ENCODE data around the gene MYL11.
A peak's percentile ranks its signal among the peaks of the same experiment; 100 is the strongest.

MYL11 gene

GRCh38 chr16:30382111-30382881 is 7.7 kb downstream of the MYL11 start, which contains the start of gene SEPTIN1:
Gene SEPTIN1, minus strand, starts transcription at chr16:30382561. Its CDS starts 19 bp downstream, at chr16:30382542.
- H3K36me3 ChIP-seq (ENCODE audit: low read length), result no peaks in the 10 kb centered on the region
- H3K9me3 ChIP-seq (ENCODE audit: insufficient read depth, low read length), result no peaks in the 10 kb centered on the region
- peak within 1 kb of the TSS; percentile 66 for H3K4me3 ChIP-seq (ENCODE audit: insufficient read depth, low read length, poor library complexity, severe bottlenecking)
- H3F3A ChIP-seq (ENCODE audit: insufficient read depth), result peaks cover 19% of the 10 kb centered on the region
- peak within 1 kb of the TSS; percentile 36 for H2AFZ ChIP-seq (ENCODE audit: low read depth, low read length, severe bottlenecking)
- H3K9me2 ChIP-seq (replicated peaks; ENCODE audit: insufficient read depth, low read length), result no peaks in the 10 kb centered on the region
- H3K4me2 ChIP-seq (ENCODE audit: low read depth, low read length, poor library complexity, severe bottlenecking), result peak within 1 kb of the TSS; percentile 96
- H3K27me3 ChIP-seq (ENCODE audit: low read length), result no peaks in the 10 kb centered on the region
- TF ChIP-seq EZH2phosphoT487 (conservative IDR thresholded peaks at IDR 0.05; ENCODE audit: low read length), result no peak
- TF ChIP-seq CTCF (IDR thresholded peaks at IDR 0.05; ENCODE audit: insufficient read depth, low read length, poor library complexity, severe bottlenecking), result no peak
- H3K9ac ChIP-seq (ENCODE audit: low read length), result peak within 1 kb of the TSS; percentile 77
- no peaks in the 10 kb centered on the region for H4K20me1 ChIP-seq (ENCODE audit: low read depth, low read length)
- H3K79me2 ChIP-seq (ENCODE audit: insufficient read depth, low read length), result peaks cover 13% of the 10 kb centered on the region
- peak within 1 kb of the TSS; percentile 76 for H3K27ac ChIP-seq (ENCODE audit: low read depth, low read length)

GRCh38 chr16:30383521-30383920 is 8.9 kb downstream of the MYL11 start:
- no peaks in the 10 kb centered on the region for H4K20me1 ChIP-seq (ENCODE audit: low read depth, low read length)
- no peak overlapping the region for H2AFZ ChIP-seq (ENCODE audit: low read depth, low read length, severe bottlenecking)
- H3K4me3 ChIP-seq (ENCODE audit: insufficient read depth, low read length, poor library complexity, severe bottlenecking), result no peak overlapping the region
- TF ChIP-seq EZH2phosphoT487 (conservative IDR thresholded peaks at IDR 0.05; ENCODE audit: low read length) (no peak), CTCF (IDR thresholded peaks at IDR 0.05; ENCODE audit: insufficient read depth, low read length, poor library complexity, severe bottlenecking) (no peak)
- H3K9me2 ChIP-seq (replicated peaks; ENCODE audit: insufficient read depth, low read length), result no peaks in the 10 kb centered on the region
- no peaks in the 10 kb centered on the region for H3K27me3 ChIP-seq (ENCODE audit: low read length)
- no peak overlapping the region for H3K4me2 ChIP-seq (ENCODE audit: low read depth, low read length, poor library complexity, severe bottlenecking)
- H3K9ac ChIP-seq (ENCODE audit: low read length), result no peak overlapping the region
- no peaks in the 10 kb centered on the region for H3K9me3 ChIP-seq (ENCODE audit: insufficient read depth, low read length)
- H3K36me3 ChIP-seq (ENCODE audit: low read length), result no peaks in the 10 kb centered on the region
- peaks cover 13% of the 10 kb centered on the region for H3F3A ChIP-seq (ENCODE audit: insufficient read depth)
- no peak overlapping the region for H3K27ac ChIP-seq (ENCODE audit: low read depth, low read length)
- peaks cover 13% of the 10 kb centered on the region for H3K79me2 ChIP-seq (ENCODE audit: insufficient read depth, low read length)

- peaks cover 10% of the 10 kb centered on the region; the same call in 1 of the 2 replicates for H3F3A ChIP-seq (ENCODE audit: insufficient read depth)
- no peaks in the 10 kb centered on the region for H3K9me2 ChIP-seq (replicated peaks; ENCODE audit: insufficient read depth, low read length)
- peak overlapping the region; percentile 74 for H3K4me3 ChIP-seq (ENCODE audit: insufficient read depth, low read length, poor library complexity, severe bottlenecking)
- peaks cover 13% of the 10 kb centered on the region; the same call in 1 of the 2 replicates for H3K79me2 ChIP-seq (ENCODE audit: insufficient read depth, low read length)
- peak overlapping the region; percentile 70 for H3K9ac ChIP-seq (ENCODE audit: low read length)
- no peaks in the 10 kb centered on the region for H3K36me3 ChIP-seq (ENCODE audit: low read length)
- H2AFZ ChIP-seq (ENCODE audit: low read depth, low read length, severe bottlenecking), result peak overlapping the region; percentile 87
- no peaks in the 10 kb centered on the region for H3K9me3 ChIP-seq (ENCODE audit: insufficient read depth, low read length)
- H3K27me3 ChIP-seq (ENCODE audit: low read length), result no peaks in the 10 kb centered on the region
- H4K20me1 ChIP-seq (ENCODE audit: low read depth, low read length), result no peaks in the 10 kb centered on the region
- TF ChIP-seq EZH2phosphoT487 (conservative IDR thresholded peaks at IDR 0.05; ENCODE audit: low read length), result no peak
- TF ChIP-seq CTCF (IDR thresholded peaks at IDR 0.05; ENCODE audit: insufficient read depth, low read length, poor library complexity, severe bottlenecking), result no peak
- H3K27ac ChIP-seq (ENCODE audit: low read depth, low read length), result peak overlapping the region; percentile 27; the same call in 1 of the 2 replicates
- H3K4me2 ChIP-seq (ENCODE audit: low read depth, low read length, poor library complexity, severe bottlenecking), result peak overlapping the region; percentile 82
These were observed 20.1 kb downstream of the MYL11 start for GRCh38 chr16:30394592-30395154.
